ENCODE results near the gene TRIM66.

Gene TRIM66

GRCh38 chr11:8649361-8649760, 33.1 kb downstream of the TRIM66 start:
- TF ChIP-seq CTCF (IDR thresholded peaks at IDR 0.05; ENCODE audit: low read depth, low read length, missing control alignments), result no peak
- no peak overlapping the region for H3K4me3 ChIP-seq (ENCODE audit: low read depth, low read length)
- DNase-seq (ENCODE audit: low read depth), result no peak

GRCh38 chr11:8646873-8647272, 35.6 kb downstream of the TRIM66 start:
- no peak for DNase-seq (ENCODE audit: low read depth)
- H3K4me3 ChIP-seq (ENCODE audit: low read depth, low read length), result no peak overlapping the region
- TF ChIP-seq CTCF (IDR thresholded peaks at IDR 0.05; ENCODE audit: low read depth, low read length, missing control alignments), result no peak

GRCh38 chr11:8642196-8642841, 40.1 kb downstream of the TRIM66 start:
- H3K4me3 ChIP-seq (ENCODE audit: low read depth, low read length), result no peak overlapping the region
- DNase-seq (ENCODE audit: low read depth), result no peak
- TF ChIP-seq CTCF (IDR thresholded peaks at IDR 0.05; ENCODE audit: low read depth, low read length, missing control alignments), result no peak

- no peak for TF ChIP-seq CTCF (IDR thresholded peaks at IDR 0.05; ENCODE audit: low read depth, low read length, missing control alignments)
- no peak overlapping the region for H3K4me3 ChIP-seq (ENCODE audit: low read depth, low read length)
- DNase-seq (ENCODE audit: low read depth), result no peak
Observed at GRCh38 chr11:8641332-8641731, 41.1 kb downstream of the TRIM66 start.

GRCh38 chr11:8640267-8640906, 42.1 kb downstream of the TRIM66 start:
- DNase-seq (ENCODE audit: low read depth), result no peak
- no peak for TF ChIP-seq CTCF (IDR thresholded peaks at IDR 0.05; ENCODE audit: low read depth, low read length, missing control alignments)
- no peak overlapping the region for H3K4me3 ChIP-seq (ENCODE audit: low read depth, low read length)

GRCh38 chr11:8639655-8640054, 42.8 kb downstream of the TRIM66 start:
- TF ChIP-seq CTCF (IDR thresholded peaks at IDR 0.05; ENCODE audit: low read depth, low read length, missing control alignments), result no peak
- DNase-seq (ENCODE audit: low read depth), result no peak
- no peak overlapping the region for H3K4me3 ChIP-seq (ENCODE audit: low read depth, low read length)

- no peak overlapping the region for H3K4me3 ChIP-seq (ENCODE audit: low read depth, low read length)
- DNase-seq (ENCODE audit: low read depth), result no peak
- no peak for TF ChIP-seq CTCF (IDR thresholded peaks at IDR 0.05; ENCODE audit: low read depth, low read length, missing control alignments)
Observed at GRCh38 chr11:8638300-8638699, 44.2 kb downstream of the TRIM66 start.

Measured in GM12864 (cell line).